Endothelial cell of umbilical vein (primary cell): ENCODE data around the gene TRAK1. TPM values are rescaled to one million over a fixed set of nuclear protein-coding genes. Genes with fewer than 3 reads are reported as not detected.

ENCODE experiments used
- BruUV-seq: library from RNA; stranded (reverse); fragments of 400-500 nt; replicated peaks from 2 replicates; lab custom pipeline; 2021; lab: Mats Ljungman, UMichigan
- CTCF ChIA-PET: fragments of 300-600, 350-600 bp; sonication (Branson Sonifier 250); formaldehyde crosslinking; loops from one replicate; lab custom pipeline; 2021; ENCODE audit warnings: antibody characterized with exemption, inconsistent platforms; lab: Charles Lee
- POLR2A ChIA-PET: fragments of 300-600, 350-600 bp; sonication (Branson Sonifier 250); formaldehyde crosslinking; loops from one replicate; lab custom pipeline; 2021; ENCODE audit warnings: antibody characterized with exemption, inconsistent platforms; lab: Charles Lee
- DNase-seq: peaks from one replicate; pipeline ENCODE4 v3.0.0-alpha.2; 2011; ENCODE audit warnings: low read depth, low spot score
- FAIRE-seq: peaks from 2 replicates; lab custom pipeline; 2011; peaks lifted over from hg19 to GRCh38; lab: Jason Lieb, UNC
- H2AFZ ChIP-seq: 2 replicates; pipeline ENCODE4 v1.6.0; 2012; ENCODE audit warnings: low read depth, low read length, control low read depth, inconsistent platforms
- H3K27ac ChIP-seq: 2 replicates; pipeline ENCODE4 v1.5.1; 2011; ENCODE audit warnings: low read depth, mild to moderate bottlenecking, control low read depth, low read length, moderate library complexity; ENCODE audit not compliant: insufficient read depth
- H3K27me3 ChIP-seq, 2 experiments: 2 replicates each; pipeline versions ENCODE4 v1.6.0 to v1.6.1; 2011; ENCODE audit warnings: low read length in 2 of 2, mixed read lengths in 1 of 2; ENCODE audit not compliant: control insufficient read depth in 2 of 2, insufficient read depth in 2 of 2
- H3K36me3 ChIP-seq, 2 experiments: 2 replicates in 1 of 2; 3 replicates in 1 of 2; pipeline ENCODE4 v1.5.1; 2011; ENCODE audit warnings: low read length in 2 of 2, mild to moderate bottlenecking in 1 of 2, moderate library complexity in 1 of 2; ENCODE audit not compliant: control insufficient read depth in 2 of 2, insufficient read depth in 2 of 2; ENCODE audit errors: extremely low read depth in 1 of 2
- H3K4me1 ChIP-seq: 3 replicates; pipeline ENCODE4 v1.5.1; 2011; ENCODE audit warnings: mild to moderate bottlenecking, low read length; ENCODE audit not compliant: control insufficient read depth, insufficient read depth; ENCODE audit errors: extremely low read depth
- H3K4me2 ChIP-seq: 2 replicates; pipeline ENCODE4 v1.6.1; 2011; ENCODE audit warnings: low read length, control low read depth, mixed read lengths; ENCODE audit not compliant: insufficient read depth
- H3K4me3 ChIP-seq, 3 experiments: fragments of 200-600 bp in 1 of 3; sonication (generic), shearing (Covaris generic) in 1 of 3; replicated peaks in 1 of 3; 2 replicates each; pipeline ENCODE4 v1.5.1; 2011 to 2016; ENCODE audit warnings: control low read depth in 3 of 3, low read length in 3 of 3, mild to moderate bottlenecking in 2 of 3, inconsistent platforms in 1 of 3, low read depth in 1 of 3, moderate library complexity in 1 of 3; ENCODE audit not compliant: insufficient read depth in 1 of 3
- H3K79me2 ChIP-seq: 2 replicates; pipeline ENCODE4 v1.6.0; 2012; ENCODE audit warnings: low read length, inconsistent platforms; ENCODE audit not compliant: control insufficient read depth, insufficient read depth
- H3K9ac ChIP-seq: replicated peaks from 2 replicates; pipeline ENCODE3; 2011; ENCODE audit warnings: low read length, control low read depth; ENCODE audit not compliant: insufficient read depth; ENCODE audit errors: extremely low read depth
- H3K9me1 ChIP-seq: replicated peaks from 3 replicates; pipeline ENCODE4 v1.6.0; 2011; ENCODE audit warnings: mild to moderate bottlenecking, low read length; ENCODE audit not compliant: control insufficient read depth, insufficient read depth; ENCODE audit errors: extremely low read depth
- H3K9me3 ChIP-seq: replicated peaks from 2 replicates; pipeline ENCODE4 v1.5.1; 2012; ENCODE audit warnings: low read length, inconsistent platforms; ENCODE audit not compliant: control insufficient read depth, insufficient read depth
- H4K20me1 ChIP-seq: replicated peaks from 2 replicates; pipeline ENCODE3; 2011; ENCODE audit warnings: mild to moderate bottlenecking, low read length; ENCODE audit not compliant: control insufficient read depth, insufficient read depth; ENCODE audit errors: extremely low read depth
- EZH2 ChIP-seq: IDR thresholded peaks from 2 replicates; pipeline ENCODE4 v1.6.1; 2012; ENCODE audit warnings: borderline replicate concordance, low read depth, mild to moderate bottlenecking, moderate library complexity, low read length, inconsistent platforms; ENCODE audit not compliant: severe bottlenecking
- FOS ChIP-seq: IDR thresholded peaks from 2 replicates; pipeline ENCODE4 v1.6.1; 2011; ENCODE audit warnings: mild to moderate bottlenecking, low read length, moderate library complexity, borderline replicate concordance; ENCODE audit not compliant: insufficient read depth
- GATA2 ChIP-seq: IDR thresholded peaks from 2 replicates; pipeline ENCODE4 v1.7.0; 2011; ENCODE audit warnings: low read depth, mild to moderate bottlenecking, moderate library complexity, mixed read lengths, low read length; ENCODE audit not compliant: insufficient read length, insufficient read depth
- JUN ChIP-seq: IDR thresholded peaks from 2 replicates; pipeline ENCODE4 v1.6.1; 2011; ENCODE audit warnings: borderline replicate concordance, low read depth; ENCODE audit not compliant: insufficient read length, insufficient read depth
- MYC ChIP-seq: IDR thresholded peaks from one replicate; pipeline ENCODE4 v1.6.1; 2011; ENCODE audit warnings: mild to moderate bottlenecking, low read depth, low read length
- POLR2A ChIP-seq: IDR thresholded peaks from 2 replicates; pipeline ENCODE4 v1.6.1; 2012; ENCODE audit warnings: low read depth, mild to moderate bottlenecking, control low read depth, low read length
- POLR2AphosphoS5 ChIP-seq: IDR thresholded peaks from 2 replicates; pipeline ENCODE4 v1.6.1; 2012; ENCODE audit warnings: low read depth, mild to moderate bottlenecking, control low read depth, low read length, moderate library complexity; ENCODE audit not compliant: insufficient read depth
- dilution Hi-C: fragments of 300-500 bp; cut with MboI; formaldehyde crosslinking; loops from one replicate; pipeline ENCODE4 v1.15.0; 2019; ENCODE audit warnings: low sequenced_read_pairs; ENCODE audit not compliant: extremely low pct_ligation_motif_present
- intact Hi-C: fragments of 100-400 bp; cut with micrococcal nuclease; formaldehyde crosslinking; loops from one replicate; pipeline ENCODE4 v1.10.0; 2022
- polyA plus RNA-seq, 4 experiments: library from polyadenylated mRNA; depleted of rRNA in 3 of 4; stranded (reverse) in 3 of 4; unstranded in 1 of 4; fragments of >200 nt; gene quantifications; 2 replicates each; pipeline versions ENCODE4 v1.2.1 to v1.2.3, GENCODE V29; 2011 to 2012; ENCODE audit warnings: missing spikeins in 1 of 4
- total RNA-seq: library from RNA; stranded (reverse); gene quantifications from 2 replicates; pipeline ENCODE4 v1.2.3, GENCODE V29; 2021
- TF ChIP-seq, protein P1 (sequence below): IDR thresholded peaks from 2 replicates; pipeline ENCODE4 v1.6.1; 2011; ENCODE audit not compliant: insufficient read depth, insufficient read length
- TF ChIP-seq, protein P2 (sequence below), 2 donors: IDR thresholded peaks; 1 replicate in 1 of 2; 2 replicates in 1 of 2; pipeline ENCODE4 v1.5.1; 2011; ENCODE audit warnings: low read length in 2 of 2, mild to moderate bottlenecking in 2 of 2, moderate library complexity in 2 of 2, control low read depth in 1 of 2, inconsistent platforms in 1 of 2, low read depth in 1 of 2; ENCODE audit not compliant: insufficient read depth in 1 of 2; ENCODE audit errors: extremely low read depth in 1 of 2

Gene TRAK1
- total and polyA plus RNA-seq, 2 donors (not counting 3 experiments of a cell fraction or from before 2014, with no cell fraction given), result 38.5 to 59.6 TPM

DNA sequence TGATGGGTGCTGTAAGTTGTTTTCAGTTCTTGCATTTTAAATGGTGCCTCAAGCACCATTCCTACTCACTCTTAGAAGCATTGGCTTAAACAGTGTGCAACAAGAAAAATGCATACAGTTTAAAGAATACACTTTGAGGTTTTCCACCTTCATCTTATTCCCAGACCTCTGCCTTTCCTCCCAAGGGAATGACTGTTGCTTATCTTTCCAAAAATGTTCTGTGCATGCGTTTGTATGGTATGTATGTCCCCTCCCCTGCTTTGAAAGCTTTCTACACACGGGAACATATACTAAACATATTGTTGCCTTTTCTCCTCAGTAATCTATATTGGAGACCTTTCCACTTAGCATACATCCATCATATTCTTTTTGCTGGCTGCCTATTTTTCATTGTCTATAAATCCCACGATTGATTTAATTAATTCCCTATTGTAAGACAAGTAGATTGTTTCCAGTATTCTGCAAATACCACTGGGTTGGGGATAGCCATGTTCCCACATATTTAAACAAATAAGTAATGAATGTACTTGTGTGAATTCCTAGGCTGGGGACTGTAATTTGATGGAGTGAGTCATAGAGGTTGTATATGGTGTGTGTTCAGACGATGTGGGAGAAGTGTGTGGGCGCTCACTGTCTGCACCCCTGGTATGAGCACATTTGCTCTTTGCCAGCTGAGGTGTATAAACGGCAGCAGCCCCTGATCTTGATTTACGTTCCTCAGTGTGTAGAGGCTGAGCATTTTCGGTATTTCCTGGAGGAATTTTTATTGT, 5.8 kb downstream of the TRAK1 start:
- Histone ChIP-seq H3K9ac (peak overlapping the region; percentile 7), H3K4me1 (peaks cover 33% of the 10 kb centered on the region), H3K4me2 (no peak overlapping the region), H3K9me1 (no peaks in the 10 kb centered on the region), H2AFZ (no peak overlapping the region), H3K4me3 (no peak overlapping the region), H3K27ac (no peak overlapping the region), H3K79me2 (peaks cover 12% of the 10 kb centered on the region), H3K27me3 (no peaks in the 10 kb centered on the region), H3K36me3 (peaks cover 0 to 3% of the 10 kb centered on the region in 2 experiments), H4K20me1 (no peaks in the 10 kb centered on the region), H3K9me3 (no peaks in the 10 kb centered on the region)
- intact Hi-C loops, result loop anchor here (1.0 to 5.0 kb wide), 2 partner anchors 25 to 35 kb away; no protein-coding TSS in a partner anchor
- ChIA-PET POLR2A (interaction anchor here (2.2 kb wide), 1 partner anchor 44 kb away, joined by 7 read pairs; no protein-coding TSS in a partner anchor), CTCF (interaction anchor here (1.0 to 5.8 kb wide), 6 partner anchors 14 to 199 kb away, joined by 3 to 105 read pairs (median 34); no protein-coding TSS in a partner anchor)
- no peak for FAIRE-seq
- peak; percentile 29 for TF ChIP-seq FOS
- no peak for TF ChIP-seq EZH2
- BruUV-seq, result no TSS peak
- dilution Hi-C loops, result no loop called here
- DNase-seq, result peak; percentile 55

DNA sequence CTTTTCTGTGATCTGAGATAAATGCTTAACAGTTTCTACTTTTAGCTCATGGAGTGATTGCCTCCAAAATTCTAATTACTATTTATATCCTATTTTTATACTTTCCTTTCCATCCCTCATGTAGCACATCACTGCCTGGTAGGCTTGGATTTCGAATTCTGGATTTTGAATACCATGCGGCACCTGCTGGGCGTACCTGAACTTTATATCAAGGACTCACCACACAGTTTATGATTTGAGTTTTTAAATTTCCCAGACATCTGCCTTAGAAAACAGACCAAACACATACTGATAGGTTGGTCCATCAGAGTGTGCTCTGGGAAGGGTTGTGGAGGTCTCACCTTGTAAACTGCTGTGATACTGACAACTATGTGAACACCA, 6.4 kb downstream of the TRAK1 start:
- Histone ChIP-seq H3K4me2 (no peak overlapping the region), H2AFZ (no peak overlapping the region), H3K27me3 (no peaks in the 10 kb centered on the region), H3K36me3 (peaks cover 0 to 3% of the 10 kb centered on the region in 2 experiments), H4K20me1 (no peaks in the 10 kb centered on the region), H3K9me3 (no peaks in the 10 kb centered on the region), H3K79me2 (peaks cover 15% of the 10 kb centered on the region), H3K4me3 (no peak overlapping the region), H3K9me1 (no peaks in the 10 kb centered on the region), H3K4me1 (peaks cover 38% of the 10 kb centered on the region), H3K27ac (no peak overlapping the region), H3K9ac (peak overlapping the region; percentile 7)
- FAIRE-seq (peak; percentile 15), DNase-seq (no peak)
- TF ChIP-seq, protein P1, sequence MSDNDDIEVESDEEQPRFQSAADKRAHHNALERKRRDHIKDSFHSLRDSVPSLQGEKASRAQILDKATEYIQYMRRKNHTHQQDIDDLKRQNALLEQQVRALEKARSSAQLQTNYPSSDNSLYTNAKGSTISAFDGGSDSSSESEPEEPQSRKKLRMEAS, result no peak
- TF ChIP-seq, protein P2, sequence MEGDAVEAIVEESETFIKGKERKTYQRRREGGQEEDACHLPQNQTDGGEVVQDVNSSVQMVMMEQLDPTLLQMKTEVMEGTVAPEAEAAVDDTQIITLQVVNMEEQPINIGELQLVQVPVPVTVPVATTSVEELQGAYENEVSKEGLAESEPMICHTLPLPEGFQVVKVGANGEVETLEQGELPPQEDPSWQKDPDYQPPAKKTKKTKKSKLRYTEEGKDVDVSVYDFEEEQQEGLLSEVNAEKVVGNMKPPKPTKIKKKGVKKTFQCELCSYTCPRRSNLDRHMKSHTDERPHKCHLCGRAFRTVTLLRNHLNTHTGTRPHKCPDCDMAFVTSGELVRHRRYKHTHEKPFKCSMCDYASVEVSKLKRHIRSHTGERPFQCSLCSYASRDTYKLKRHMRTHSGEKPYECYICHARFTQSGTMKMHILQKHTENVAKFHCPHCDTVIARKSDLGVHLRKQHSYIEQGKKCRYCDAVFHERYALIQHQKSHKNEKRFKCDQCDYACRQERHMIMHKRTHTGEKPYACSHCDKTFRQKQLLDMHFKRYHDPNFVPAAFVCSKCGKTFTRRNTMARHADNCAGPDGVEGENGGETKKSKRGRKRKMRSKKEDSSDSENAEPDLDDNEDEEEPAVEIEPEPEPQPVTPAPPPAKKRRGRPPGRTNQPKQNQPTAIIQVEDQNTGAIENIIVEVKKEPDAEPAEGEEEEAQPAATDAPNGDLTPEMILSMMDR (IDR thresholded peaks at IDR 0.05; ENCODE audit: extremely low read depth in 1 of 2, insufficient read depth in 1 of 2, low read depth in 1 of 2, low read length in 2 of 2), result no peak
- TF ChIP-seq POLR2AphosphoS5 (no peak), EZH2 (no peak), FOS (no peak), POLR2A (no peak), MYC (no peak), JUN (no peak), GATA2 (no peak)
- intact Hi-C loops, result loop anchor here (1.0 to 5.0 kb wide), 2 partner anchors 25 to 35 kb away; no protein-coding TSS in a partner anchor
- POLR2A ChIA-PET, result interaction anchor here (2.2 kb wide), 1 partner anchor 45 kb away, joined by 7 read pairs; no protein-coding TSS in a partner anchor
- CTCF ChIA-PET, result interaction anchor here (1.0 to 5.8 kb wide), 8 partner anchors 18 to 200 kb away, joined by 3 to 105 read pairs (median 26); no protein-coding TSS in a partner anchor
- dilution Hi-C loops, result no loop called here
- no TSS peak for BruUV-seq
